PC-3 (cell line): ENCODE results near the gene SEMA3A. TPM values are rescaled to one million over a fixed set of nuclear protein-coding genes. Genes with fewer than 3 reads are reported as not detected.

Source experiments
- ATAC-seq: fragments of 200-7000 bp; cut with Tn5 transposase; 2 replicates; pipeline ENCODE4 v1.9.1; 2020; ENCODE audit warnings: mild to moderate bottlenecking, moderate library complexity
- BruUV-seq: library from RNA; stranded (reverse); fragments of 400-500 nt; replicated peaks from 2 replicates; lab custom pipeline; 2021; lab: Mats Ljungman, UMichigan
- CTCF ChIA-PET: fragments of 300-600 bp; sonication (Branson Sonifier 250); formaldehyde crosslinking; loops from one replicate; lab custom pipeline; 2022; ENCODE audit warnings: antibody characterized with exemption; lab: Charles Lee
- POLR2A ChIA-PET: fragments of 300-600 bp; sonication (Branson Sonifier 250); formaldehyde crosslinking; loops from one replicate; lab custom pipeline; 2022; ENCODE audit warnings: antibody characterized with exemption; ENCODE audit not compliant: unreplicated experiment; lab: Charles Lee
- DNase-seq: peaks from one replicate; pipeline ENCODE4 v3.0.0-alpha.2; 2015
- H2AFZ ChIP-seq: fragments of 300-600 bp; sonication (generic); 2 replicates; pipeline ENCODE4 v1.6.0; 2016; ENCODE audit warnings: antibody characterized with exemption, low read length
- H3F3A ChIP-seq: fragments of 300-600 bp; sonication (generic); one replicate; pipeline ENCODE4 v1.6.0; 2017; ENCODE audit warnings: antibody characterized with exemption, low read length, control low read depth, mild to moderate bottlenecking; ENCODE audit not compliant: unreplicated experiment
- H3K27ac ChIP-seq: fragments of 300-600 bp; sonication (generic); 2 replicates; pipeline ENCODE4 v1.5.1; 2016; ENCODE audit warnings: mild to moderate bottlenecking, low read length
- H3K27me3 ChIP-seq: fragments of 300-600 bp; sonication (generic); 2 replicates; pipeline ENCODE4 v1.6.1; 2016; ENCODE audit warnings: low read length, mixed read lengths
- H3K36me3 ChIP-seq: fragments of 300-600 bp; sonication (generic); 2 replicates; pipeline ENCODE4 v1.6.1; 2016; ENCODE audit warnings: low read depth, mixed run types, low read length, mixed read lengths
- H3K4me1 ChIP-seq: fragments of 300-600 bp; sonication (generic); 2 replicates; pipeline ENCODE4 v1.5.1; 2016; ENCODE audit warnings: low read length; ENCODE audit not compliant: insufficient read depth
- H3K4me2 ChIP-seq: fragments of 300-600 bp; sonication (generic); 2 replicates; pipeline ENCODE4 v1.6.0; 2016; ENCODE audit warnings: low read length
- H3K4me3 ChIP-seq: fragments of 300-600 bp; sonication (generic); 2 replicates; pipeline ENCODE4 v1.5.1; 2016; ENCODE audit warnings: mild to moderate bottlenecking, low read length, mixed read lengths
- H3K79me2 ChIP-seq: fragments of 300-600 bp; sonication (generic); 2 replicates; pipeline ENCODE4 v1.6.1; 2017; ENCODE audit warnings: low read length, mixed read lengths
- H3K9ac ChIP-seq: fragments of 300-600 bp; sonication (generic); 2 replicates; pipeline ENCODE4 v1.6.0; 2016; ENCODE audit warnings: mild to moderate bottlenecking, low read length
- H3K9me2 ChIP-seq: fragments of 300-600 bp; sonication (generic); replicated peaks from 2 replicates; pipeline ENCODE4 v1.6.1; 2016; ENCODE audit warnings: mixed run types, low read length, mixed read lengths
- H3K9me3 ChIP-seq: fragments of 300-600 bp; sonication (generic); 2 replicates; pipeline ENCODE4 v1.6.1; 2016; ENCODE audit warnings: low read length, mixed read lengths
- H4K20me1 ChIP-seq: fragments of 300-600 bp; sonication (generic); 2 replicates; pipeline ENCODE4 v1.6.1; 2016; ENCODE audit warnings: low read length, mixed read lengths
- EZH2 ChIP-seq: fragments of 300-600 bp; sonication (generic); IDR thresholded peaks from one replicate; pipeline ENCODE4 v1.6.1; 2017; ENCODE audit warnings: antibody characterized with exemption, mild to moderate bottlenecking, low read length; ENCODE audit not compliant: unreplicated experiment
- EZH2phosphoT487 ChIP-seq: fragments of 300-600 bp; sonication (generic); IDR thresholded peaks from 2 replicates; pipeline ENCODE4 v1.6.1; 2018; ENCODE audit warnings: mild to moderate bottlenecking, antibody characterized with exemption, low read length, borderline replicate concordance
- intact Hi-C: fragments of 100-400 bp; cut with micrococcal nuclease; formaldehyde crosslinking; loops from 2 replicates; pipeline ENCODE4 v1.9.0; 2023
- total RNA-seq: library from RNA; depleted of rRNA; stranded (reverse); fragments of >200 nt; gene quantifications from 2 replicates; pipeline ENCODE4 v1.2.3, GENCODE V29; 2014
- TF ChIP-seq, protein P1 (sequence below): fragments of 300-600 bp; sonication (generic); conservative IDR thresholded peaks from 2 replicates; pipeline ENCODE4 v1.5.1; 2017; ENCODE audit warnings: antibody characterized with exemption, low read depth, mild to moderate bottlenecking, low read length

SEMA3A gene
- total RNA-seq, 1 experiment from 2014 or later, result 16.9 TPM

DNA sequence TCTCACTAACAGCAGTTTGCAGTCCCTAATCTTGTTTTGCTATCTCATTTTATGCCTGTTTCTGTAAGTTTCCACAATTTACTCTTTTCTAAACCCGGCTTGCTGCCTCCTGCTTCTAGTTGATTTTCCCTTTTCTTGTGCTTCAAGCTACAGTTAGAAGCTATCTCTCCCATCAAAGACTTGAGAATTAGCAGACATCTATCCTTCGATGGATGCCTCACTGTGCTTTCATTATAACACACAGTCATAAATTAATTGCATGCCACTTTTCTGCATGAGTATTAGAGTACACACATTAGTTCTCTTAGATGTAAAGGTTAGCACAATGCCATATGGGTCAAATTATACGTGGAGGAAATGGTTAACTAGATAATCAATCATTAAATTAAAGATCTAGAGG, 48.7 kb downstream of the SEMA3A start:
- ChIA-PET POLR2A (no interaction called here), CTCF (no interaction called here)
- no peaks in the 10 kb centered on the region for H3K27me3 ChIP-seq
- no peaks in the 10 kb centered on the region for H4K20me1 ChIP-seq
- ATAC-seq (no peak), DNase-seq (no peak)
- H3K4me1 ChIP-seq, result peaks cover 10% of the 10 kb centered on the region; the same call in 1 of the 2 replicates
- intact Hi-C loops, result no loop called here
- H3K36me3 ChIP-seq, result no peaks in the 10 kb centered on the region
- H3K4me3 ChIP-seq, result no peak overlapping the region
- H3K4me2 ChIP-seq, result no peak overlapping the region
- no peaks in the 10 kb centered on the region for H3K9me2 ChIP-seq
- no peaks in the 10 kb centered on the region for H3K9me3 ChIP-seq
- peaks cover 24% of the 10 kb centered on the region; the same call in 1 of the 2 replicates for H3K79me2 ChIP-seq
- no peak overlapping the region for H3K9ac ChIP-seq
- H3K27ac ChIP-seq, result no peak overlapping the region
- no peak overlapping the region for H2AFZ ChIP-seq
- no TSS peak for BruUV-seq
- no peaks in the 10 kb centered on the region for H3F3A ChIP-seq
- TF ChIP-seq, protein P1, sequence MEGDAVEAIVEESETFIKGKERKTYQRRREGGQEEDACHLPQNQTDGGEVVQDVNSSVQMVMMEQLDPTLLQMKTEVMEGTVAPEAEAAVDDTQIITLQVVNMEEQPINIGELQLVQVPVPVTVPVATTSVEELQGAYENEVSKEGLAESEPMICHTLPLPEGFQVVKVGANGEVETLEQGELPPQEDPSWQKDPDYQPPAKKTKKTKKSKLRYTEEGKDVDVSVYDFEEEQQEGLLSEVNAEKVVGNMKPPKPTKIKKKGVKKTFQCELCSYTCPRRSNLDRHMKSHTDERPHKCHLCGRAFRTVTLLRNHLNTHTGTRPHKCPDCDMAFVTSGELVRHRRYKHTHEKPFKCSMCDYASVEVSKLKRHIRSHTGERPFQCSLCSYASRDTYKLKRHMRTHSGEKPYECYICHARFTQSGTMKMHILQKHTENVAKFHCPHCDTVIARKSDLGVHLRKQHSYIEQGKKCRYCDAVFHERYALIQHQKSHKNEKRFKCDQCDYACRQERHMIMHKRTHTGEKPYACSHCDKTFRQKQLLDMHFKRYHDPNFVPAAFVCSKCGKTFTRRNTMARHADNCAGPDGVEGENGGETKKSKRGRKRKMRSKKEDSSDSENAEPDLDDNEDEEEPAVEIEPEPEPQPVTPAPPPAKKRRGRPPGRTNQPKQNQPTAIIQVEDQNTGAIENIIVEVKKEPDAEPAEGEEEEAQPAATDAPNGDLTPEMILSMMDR, result no peak
- TF ChIP-seq EZH2phosphoT487 (no peak), EZH2 (no peak)

DNA sequence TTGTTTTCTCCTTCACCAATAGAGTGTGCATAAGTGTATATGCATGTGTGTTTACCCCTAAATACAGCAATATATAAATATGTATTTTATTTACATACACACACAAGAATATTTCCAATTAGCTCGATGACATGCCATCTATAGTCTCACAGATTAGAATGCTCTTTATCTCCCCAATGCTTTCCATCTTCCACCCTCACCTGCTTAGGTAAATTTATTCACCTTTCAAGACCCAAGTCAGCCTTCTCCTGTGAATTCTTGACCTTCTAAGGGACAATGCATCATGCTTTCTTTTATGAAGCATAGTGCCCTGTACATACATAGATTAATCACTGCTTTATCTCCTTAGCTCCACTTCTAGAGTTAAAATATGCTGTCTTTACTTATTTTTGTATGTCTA, 49.7 kb downstream of the SEMA3A start:
- Histone ChIP-seq H3K79me2 (peaks cover 24% of the 10 kb centered on the region; the same call in 1 of the 2 replicates), H3F3A (no peaks in the 10 kb centered on the region), H2AFZ (no peak overlapping the region), H4K20me1 (no peaks in the 10 kb centered on the region), H3K4me3 (no peak overlapping the region), H3K9me2 (no peaks in the 10 kb centered on the region), H3K4me1 (peaks cover 10% of the 10 kb centered on the region; the same call in 1 of the 2 replicates), H3K4me2 (no peak overlapping the region), H3K27ac (no peak overlapping the region), H3K36me3 (no peaks in the 10 kb centered on the region), H3K9me3 (no peaks in the 10 kb centered on the region), H3K9ac (no peak overlapping the region), H3K27me3 (no peaks in the 10 kb centered on the region)
- ATAC-seq (no peak), DNase-seq (no peak)
- intact Hi-C loops, result no loop called here
- ChIA-PET CTCF (no interaction called here), POLR2A (no interaction called here)
- TF ChIP-seq, protein P1, result no peak
- TF ChIP-seq EZH2phosphoT487 (no peak), EZH2 (no peak)
- no TSS peak for BruUV-seq

DNA sequence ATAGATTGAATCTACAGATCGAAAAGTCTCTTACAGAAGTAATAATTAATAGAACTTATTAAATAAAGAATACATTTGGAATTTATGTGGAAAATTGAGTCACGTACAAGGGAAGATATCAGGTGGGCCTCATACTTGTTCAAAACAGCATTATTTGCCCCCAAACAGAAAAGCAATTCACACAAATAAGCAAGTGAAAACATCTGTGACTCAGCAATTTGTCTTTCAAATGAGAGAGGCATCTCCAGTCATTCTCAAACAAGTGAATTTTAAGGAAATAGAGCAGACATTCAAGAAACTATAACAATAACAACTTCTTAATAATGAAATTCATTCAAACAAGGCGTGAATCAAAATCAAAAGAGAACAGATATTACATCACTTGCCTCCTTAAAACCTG, 50.1 kb downstream of the SEMA3A start:
- POLR2A ChIA-PET, result no interaction called here
- intact Hi-C loops, result no loop called here

More for the DNA sequence above, 50.1 kb downstream of the SEMA3A start:
- peaks cover 24% of the 10 kb centered on the region; the same call in 1 of the 2 replicates for H3K79me2 ChIP-seq
- CTCF ChIA-PET, result no interaction called here
- ATAC-seq, result no peak
- no peaks in the 10 kb centered on the region for H3F3A ChIP-seq
- no peak overlapping the region for H2AFZ ChIP-seq
- no peaks in the 10 kb centered on the region for H3K36me3 ChIP-seq
- DNase-seq, result no peak
- no peak for TF ChIP-seq EZH2
- TF ChIP-seq, protein P1, result no peak
- TF ChIP-seq EZH2phosphoT487, result no peak
- H4K20me1 ChIP-seq, result no peaks in the 10 kb centered on the region
- no peak overlapping the region for H3K4me3 ChIP-seq
- H3K4me2 ChIP-seq, result no peak overlapping the region
- peaks cover 7% of the 10 kb centered on the region; the same call in 1 of the 2 replicates for H3K4me1 ChIP-seq
- H3K9ac ChIP-seq, result no peak overlapping the region
- no peak overlapping the region for H3K27ac ChIP-seq
- H3K27me3 ChIP-seq, result no peaks in the 10 kb centered on the region
- H3K9me2 ChIP-seq, result no peaks in the 10 kb centered on the region
- no peaks in the 10 kb centered on the region for H3K9me3 ChIP-seq
- BruUV-seq, result no TSS peak
